ENCODE results near the gene CHCHD4.
"Not testable (repeated sequence)": the region's sequence is repeated elsewhere in the genome, so short reads cannot be mapped to it uniquely, and the experiment has no call there.

The CHCHD4 gene

DNA sequence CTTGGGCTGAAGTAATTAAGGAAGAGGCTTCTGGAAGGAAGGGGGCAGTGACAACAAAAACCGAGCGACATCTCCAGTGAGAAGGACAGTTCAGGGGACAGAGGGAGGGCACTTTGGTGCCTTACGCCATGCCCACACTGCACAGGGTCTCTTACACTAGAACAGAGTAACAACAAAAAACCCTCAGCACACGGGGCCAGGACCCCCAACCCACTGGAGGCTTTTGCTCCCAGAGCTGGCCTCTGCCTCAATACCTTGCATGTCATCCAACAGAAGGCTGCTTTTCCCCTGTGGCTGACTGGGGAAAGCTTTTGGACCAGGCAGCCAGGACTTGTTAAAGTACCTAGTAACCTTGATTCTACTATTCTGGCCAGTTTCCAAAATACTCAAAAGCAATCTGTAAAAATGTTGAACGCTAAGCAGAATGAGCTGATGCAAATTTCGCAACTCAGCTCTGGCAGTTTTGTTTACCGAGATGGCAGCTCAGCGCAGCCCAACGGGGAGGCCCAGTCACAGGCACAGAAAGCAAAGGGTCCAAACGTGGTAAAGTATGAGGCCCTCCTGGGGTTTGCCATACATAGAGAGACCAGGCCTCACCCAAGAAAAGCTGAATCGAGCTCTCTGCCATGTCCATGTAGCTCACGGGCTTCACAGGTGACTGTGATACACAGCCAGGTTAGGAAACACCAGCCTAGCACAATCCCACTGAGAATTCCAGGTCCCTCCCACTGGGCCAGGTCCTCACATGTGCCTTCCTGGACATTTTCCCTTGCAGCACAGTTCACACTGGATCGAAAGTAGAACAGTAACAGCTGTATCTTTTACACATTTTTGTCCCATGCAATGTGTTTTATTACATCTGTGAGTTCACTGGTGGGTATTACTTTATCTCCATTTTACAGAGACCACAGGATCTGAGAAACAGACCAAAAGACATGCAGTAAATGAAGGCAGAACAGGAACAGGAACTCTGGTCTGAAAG lies 6.0 kb downstream of the CHCHD4 start:
- DNase-seq, result no peak

DNA sequence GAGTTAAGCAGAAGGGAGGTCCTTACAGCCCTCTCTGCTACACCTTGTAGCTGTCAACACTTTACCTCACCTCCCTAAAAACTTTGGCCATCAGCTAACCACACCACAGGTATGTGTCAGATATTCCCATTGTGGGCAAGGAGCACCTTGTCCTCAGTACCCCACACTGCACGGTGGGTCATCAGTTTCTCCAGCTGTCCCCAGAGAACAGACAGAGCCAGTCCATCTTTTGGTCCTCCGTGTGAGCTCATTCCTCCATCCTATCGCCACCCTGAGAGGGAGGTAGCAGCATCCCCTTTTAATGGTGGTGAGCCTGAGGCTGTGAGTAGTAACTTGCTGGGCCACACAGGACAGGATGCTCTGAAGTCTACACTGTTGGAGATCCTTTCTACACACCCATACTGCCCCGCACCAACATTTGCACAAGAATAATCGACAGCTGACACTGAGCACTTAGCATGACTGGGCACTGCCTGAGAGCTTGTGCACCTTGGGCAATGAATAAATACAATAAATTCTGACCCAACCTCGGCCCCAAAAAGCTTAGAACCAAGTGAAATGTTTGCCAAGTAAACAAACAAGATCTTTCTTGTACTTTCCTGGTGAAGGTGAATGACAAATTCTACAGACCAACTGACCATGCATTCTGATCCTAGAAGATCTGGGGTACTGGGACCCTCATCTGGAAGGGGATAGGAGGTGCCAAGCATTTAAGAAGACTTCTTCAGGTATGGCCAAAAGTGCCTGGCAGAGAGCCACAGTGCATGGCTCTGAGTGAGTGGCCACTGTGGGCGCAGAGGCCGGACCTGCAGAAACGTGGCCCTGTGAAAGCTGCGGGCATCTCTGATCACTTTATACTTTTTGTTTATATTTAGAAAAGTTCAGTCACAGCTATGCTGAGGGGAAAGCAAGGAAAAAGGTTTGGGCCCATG lies 6.9 kb downstream of the CHCHD4 start:
- no peak for DNase-seq

DNA sequence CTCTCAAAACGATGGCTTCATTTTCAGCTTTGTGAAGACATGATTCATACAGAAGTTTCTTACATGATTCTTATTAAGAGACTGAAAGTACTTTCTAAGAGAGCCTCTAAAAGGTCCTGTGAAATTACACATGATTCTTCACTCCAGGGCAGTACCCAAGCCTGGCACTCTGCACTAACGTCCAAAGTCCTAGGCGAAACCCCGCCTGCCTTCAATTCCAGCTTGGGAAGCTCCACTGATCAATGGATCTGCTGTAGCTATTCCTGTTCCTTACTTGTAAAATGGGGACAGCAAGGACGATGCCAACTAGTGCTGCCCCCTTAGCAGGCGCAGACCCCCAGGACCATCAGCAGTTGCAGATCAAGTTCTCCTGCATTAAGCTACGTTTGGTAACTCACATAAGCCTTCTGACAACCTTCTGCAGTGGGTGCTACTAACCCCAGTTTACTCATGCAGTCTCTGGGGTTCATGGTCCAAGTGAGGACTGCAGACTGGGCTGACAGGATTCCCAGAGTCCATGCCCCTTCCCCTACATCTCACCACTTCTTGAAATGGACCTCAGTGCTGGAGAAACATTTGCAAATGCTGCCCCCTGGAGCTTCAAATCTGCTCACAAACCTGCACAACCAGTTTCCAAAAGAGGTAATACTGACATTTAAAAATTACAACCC lies 10.6 kb downstream of the CHCHD4 start:
- DNase-seq, result peak; percentile 3

DNA sequence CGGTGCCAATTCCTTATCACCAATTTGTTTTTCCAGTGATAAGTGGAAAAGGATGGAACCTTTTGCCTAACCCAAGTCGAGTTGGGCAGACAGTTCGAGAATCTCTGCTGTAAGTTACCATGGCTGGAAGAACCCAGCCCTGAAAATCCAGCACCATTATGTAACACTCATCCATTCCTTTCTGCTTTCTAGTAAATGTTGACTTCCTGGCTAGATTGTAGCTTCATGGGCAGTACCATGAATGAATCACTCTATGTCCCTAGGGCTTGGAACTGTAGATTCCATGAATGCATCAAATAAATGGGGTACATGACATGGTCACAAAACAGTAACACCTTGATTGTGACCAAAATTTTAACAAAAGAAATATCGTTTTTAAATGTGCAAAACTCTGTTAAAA lies 14.0 kb downstream of the CHCHD4 start:
- no peak for DNase-seq

DNA sequence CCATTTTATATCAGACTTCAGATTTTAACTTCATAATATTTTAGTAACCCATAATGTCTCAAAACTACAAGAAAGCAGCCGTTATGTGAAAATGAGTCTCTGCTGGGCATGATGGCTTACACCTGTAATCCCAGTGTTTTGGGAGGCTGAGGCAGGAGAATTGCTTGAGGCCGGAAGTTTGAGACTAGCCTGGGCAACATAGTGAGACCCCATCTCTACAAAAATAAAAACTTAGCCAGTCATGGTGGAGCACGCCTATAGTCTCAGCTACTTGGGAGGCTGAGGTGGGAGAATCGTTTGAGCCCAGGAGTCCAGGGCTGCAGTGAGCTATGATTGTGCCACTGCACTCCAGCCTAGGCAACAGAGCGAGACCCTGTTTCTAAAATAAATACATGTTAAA lies 14.8 kb downstream of the CHCHD4 start:
- DNase-seq, result not testable (repeated sequence)

DNA sequence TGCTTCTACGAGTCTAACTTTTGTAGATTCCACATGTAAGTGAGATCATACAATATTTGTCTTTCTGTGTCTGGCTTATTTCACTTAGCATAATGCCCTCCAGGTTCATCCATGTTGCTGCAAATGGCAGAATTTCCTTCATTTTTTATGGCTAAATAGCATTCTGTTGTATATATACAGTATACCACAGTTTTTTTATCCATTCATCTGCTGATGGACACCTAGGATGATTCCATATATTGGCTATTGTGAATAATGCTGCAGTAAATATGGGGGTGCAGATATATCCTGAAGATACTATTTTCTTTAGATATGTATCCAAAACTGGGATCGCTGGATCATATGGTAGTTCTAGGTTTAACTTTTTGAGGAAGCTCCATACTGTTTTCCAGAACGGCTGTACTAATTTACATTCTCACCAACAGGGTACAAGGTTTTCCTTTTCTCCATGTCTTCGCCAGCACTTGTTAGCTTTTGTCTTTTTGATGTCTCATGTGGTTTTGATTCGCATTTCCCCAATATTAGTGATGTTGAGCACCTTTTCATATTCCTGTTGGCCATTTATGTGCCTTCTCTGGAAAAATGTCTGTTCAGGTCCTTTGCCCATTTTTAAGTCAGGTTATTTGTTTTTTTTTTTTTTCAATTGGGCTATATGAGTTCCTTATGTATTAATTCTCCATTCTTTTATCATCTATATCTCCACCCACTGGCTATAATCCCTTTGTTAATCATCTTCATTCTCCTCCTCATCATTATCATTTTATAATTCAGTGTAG lies 26.9 kb downstream of the CHCHD4 start:
- no peak for DNase-seq

DNA sequence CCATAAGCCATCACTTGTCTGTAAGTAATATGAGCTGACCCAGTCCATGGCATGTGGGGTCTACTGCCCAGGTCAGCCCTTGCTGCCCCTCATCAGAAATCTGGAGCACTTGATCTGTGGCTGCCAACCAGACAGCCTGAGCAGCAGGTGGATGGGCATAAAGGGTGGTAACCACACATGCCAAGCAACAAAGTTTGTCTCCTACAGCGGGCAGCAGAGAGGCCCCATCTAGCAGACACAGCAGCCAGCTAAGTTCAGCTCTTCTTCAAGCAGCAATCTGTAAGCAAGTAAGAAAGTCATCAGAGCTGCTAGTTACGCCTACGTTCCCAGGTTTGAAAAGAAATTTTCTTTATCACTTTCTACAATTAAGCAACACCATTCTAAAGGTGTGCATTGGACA lies 27.9 kb downstream of the CHCHD4 start:
- DNase-seq, result no peak

DNA sequence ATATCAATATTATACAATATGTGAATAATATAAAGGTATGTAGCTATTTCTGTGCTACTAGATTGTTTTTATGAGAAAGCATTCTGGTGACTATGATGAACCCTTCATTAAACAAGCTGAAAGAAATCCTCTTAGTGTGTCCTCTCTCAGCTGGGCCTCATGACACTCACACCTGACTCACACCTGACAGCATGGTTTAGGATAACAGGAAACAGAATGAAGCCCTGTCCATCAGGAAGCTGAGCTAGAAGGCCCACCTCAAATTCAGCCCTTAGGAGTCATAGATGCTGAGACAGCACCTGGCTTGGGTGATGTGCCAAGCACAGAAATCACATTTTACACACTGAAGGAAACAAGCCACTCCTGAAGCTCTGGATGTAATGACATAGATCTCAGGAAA lies 30.8 kb downstream of the CHCHD4 start:
- no peak for DNase-seq

DNA sequence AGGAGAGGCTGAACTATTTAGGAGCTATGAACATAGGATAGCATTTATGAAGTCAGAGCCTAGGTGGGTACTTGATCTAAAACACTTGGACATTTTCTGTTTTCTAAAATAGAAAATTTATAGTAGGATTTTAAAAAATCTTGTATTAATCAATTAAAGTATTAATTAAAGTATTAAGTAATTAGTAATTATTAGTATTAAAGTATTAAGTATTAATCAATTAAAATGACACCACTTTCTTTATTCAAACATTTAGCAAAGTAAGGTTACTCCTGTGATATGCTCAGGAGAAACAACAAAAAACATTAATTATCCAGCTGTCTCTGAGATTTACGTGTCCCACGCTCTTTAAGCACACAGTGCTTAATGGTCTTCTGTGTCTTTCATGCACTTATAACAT lies 32.2 kb downstream of the CHCHD4 start:
- no peak for DNase-seq

DNA sequence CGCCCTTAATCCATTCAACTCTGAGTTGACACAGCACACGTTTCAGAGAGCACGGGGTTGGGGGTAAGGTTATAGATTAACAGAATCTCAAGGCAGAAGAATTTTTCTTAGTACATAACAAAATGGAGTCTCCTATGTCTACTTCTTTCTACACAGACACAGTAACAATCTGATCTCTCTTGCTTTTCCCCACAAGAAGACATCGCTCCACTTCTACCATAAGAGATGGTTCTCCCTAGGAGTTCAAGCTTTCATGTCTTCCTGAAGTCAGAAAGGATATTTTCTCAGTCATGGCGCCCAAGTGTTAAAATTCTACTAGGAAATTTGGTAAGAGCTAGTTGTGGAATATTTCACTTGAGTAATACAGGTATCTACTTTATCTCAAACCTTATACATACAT lies 32.7 kb downstream of the CHCHD4 start:
- DNase-seq, result not testable (repeated sequence)

DNA sequence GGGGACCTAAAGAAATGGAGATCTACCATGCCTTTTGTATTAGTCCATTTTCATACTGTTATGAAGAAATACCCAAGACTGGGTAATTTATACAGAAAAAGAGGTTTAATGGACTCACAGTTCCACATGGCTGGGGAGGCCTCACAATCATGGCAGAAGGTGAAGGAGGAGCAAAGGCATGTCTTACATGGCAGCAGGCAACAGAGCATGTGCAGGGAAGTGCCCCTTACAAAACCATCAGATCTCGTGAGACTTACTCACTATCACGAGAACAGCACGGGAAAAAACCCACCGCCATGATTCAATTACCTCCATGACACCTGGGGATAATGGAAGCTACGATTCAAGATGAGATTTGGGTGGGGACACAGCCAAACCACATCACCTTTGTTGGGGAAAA lies 37.2 kb downstream of the CHCHD4 start:
- DNase-seq, result not testable (repeated sequence)

DNA sequence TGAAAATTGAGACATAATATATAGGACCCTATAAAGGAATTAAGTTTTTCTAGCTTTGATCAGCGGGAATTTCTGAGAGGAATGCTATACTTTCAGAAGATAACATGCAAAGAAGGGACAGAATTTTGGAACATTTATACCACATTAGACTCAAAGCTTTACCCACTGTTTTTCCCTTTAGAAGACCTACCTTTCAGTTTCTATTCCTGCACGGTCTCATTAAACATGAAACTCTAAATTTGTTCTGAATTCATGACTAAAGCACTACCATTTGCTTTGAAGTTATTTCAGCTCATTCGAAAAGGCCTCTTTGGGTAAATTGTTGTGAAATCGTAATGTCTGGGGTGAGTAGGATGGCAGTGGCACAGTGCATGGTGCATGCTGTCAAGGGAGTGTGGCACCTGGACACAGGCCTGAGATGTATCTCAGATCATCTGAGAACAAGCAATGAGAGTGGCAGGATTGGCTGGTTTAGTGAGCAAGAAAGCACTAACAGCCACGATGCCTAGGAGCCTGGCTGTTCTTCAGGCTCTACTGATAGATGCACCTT lies 42.5 kb downstream of the CHCHD4 start:
- DNase-seq, result no peak

DNA sequence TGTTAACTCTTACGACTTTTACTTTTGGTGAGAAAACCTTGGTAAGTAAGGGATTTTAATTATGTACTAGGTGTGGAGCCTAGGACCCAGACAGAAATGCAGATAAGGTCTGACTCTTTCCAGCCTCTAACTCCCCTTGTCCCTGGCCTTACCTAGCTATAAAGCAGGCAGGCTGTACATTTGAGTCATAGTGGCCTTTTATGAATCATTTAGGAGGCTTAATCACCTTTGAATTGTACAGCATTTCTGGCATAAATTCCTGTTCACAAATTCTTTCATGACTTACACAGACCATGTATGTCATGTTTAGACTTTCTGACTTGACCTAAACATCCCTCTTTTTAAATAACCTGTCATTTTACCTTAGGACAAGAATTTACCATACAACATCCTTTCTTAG lies 47.4 kb downstream of the CHCHD4 start:
- no peak for DNase-seq

DNA sequence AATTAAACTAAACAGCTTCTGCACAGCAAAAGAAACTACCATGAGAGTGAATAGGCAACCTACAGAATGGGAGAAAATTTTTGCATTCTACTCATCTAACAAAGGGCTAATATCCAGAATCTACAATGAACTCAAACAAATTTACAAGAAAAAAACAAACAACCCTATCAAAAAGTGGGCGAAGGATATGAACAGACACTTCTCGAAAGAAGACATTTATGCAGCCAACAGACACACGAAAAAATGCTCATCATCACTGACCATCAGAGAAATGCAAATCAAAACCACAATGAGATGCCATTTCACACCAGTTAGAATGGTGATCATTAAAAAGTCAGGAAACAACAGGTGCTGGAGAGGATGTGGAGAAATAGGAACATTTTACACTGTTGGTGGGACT lies 49.4 kb downstream of the CHCHD4 start:
- not testable (repeated sequence) for DNase-seq

DNA sequence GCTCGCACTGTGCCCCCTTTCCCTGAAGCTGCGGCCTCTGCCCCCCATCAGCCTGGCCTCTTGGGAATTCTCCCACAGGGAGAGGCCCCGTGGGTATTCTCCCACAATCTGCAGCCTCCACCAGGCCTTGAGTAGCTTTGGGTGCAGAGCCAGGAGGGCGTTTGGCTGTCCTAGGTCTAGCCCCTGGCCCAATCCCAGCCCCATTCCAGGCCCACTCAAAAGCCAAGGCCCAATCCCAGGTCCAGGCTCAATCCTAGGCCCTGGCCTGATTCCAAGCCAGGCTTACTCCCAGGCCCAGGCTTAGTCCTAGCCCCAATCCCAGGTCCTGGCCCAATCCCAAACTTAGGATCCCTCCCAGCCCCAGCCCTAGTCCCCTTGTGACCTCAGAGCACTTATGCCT lies 59.8 kb downstream of the CHCHD4 start:
- no peak for DNase-seq

DNA sequence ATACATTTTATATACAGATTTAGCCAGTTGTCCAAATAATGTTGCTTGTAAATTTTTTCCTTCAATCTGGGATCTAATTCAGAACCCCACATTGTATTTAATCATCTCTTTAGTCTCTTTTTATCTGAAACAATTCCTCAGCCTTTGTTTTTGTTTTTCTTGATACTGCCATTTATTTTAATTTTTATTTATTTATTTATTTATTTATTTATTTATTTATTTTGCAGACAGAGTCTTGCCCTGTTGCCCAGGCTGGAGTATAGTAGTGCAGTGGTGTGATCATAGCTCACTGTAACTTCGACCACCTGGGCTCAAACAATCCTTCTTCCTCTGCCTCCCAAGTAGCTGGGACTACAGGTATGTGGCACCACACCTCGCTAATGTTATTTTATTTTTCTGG lies 61.5 kb downstream of the CHCHD4 start:
- no peak for DNase-seq

Measured in NCI-H748 treated with DMSO at 0.1 percent for 48 hours (cell line).